ENCODE measurements around the gene ESPL1.

The ESPL1 gene

DNA sequence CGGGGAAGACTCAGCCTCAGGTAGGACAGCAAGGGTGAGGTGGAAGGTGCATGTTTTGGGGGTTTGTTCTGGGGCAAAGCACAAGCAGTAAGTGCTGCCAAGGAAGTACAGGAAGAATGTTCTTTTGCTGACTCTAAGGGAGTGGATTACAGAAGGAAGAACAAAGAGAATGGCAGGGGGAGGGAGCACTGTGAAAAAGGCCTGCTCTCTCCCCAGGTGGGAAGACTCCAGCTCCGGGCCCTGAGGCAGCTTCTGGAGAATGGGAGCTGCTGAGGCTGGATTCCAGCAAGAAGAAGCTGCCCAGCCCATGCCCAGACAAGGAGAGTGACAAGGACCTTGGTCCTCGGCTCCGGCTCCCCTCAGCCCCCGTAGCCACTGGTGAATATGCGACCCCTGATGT lies 20.2 kb downstream of the ESPL1 start:
- no peaks in the 10 kb centered on the region for H4K20me1 ChIP-seq (ENCODE audit: low read depth, low read length)
- no peaks in the 10 kb centered on the region for H3K27me3 ChIP-seq (ENCODE audit: low read length)
- no peak overlapping the region for H3K4me3 ChIP-seq (ENCODE audit: insufficient read depth, low read length, poor library complexity, severe bottlenecking)
- H2AFZ ChIP-seq (ENCODE audit: low read depth, low read length, severe bottlenecking), result no peak overlapping the region
- 0 out of 2 replicates have a peak, but pooled peaks cover under 1% of the 10 kb centered on the region for H3F3A ChIP-seq (ENCODE audit: insufficient read depth)
- H3K36me3 ChIP-seq (ENCODE audit: low read length), result peaks cover 19% of the 10 kb centered on the region
- no peak overlapping the region for H3K27ac ChIP-seq (ENCODE audit: low read depth, low read length)
- H3K9me3 ChIP-seq (ENCODE audit: insufficient read depth, low read length), result no peaks in the 10 kb centered on the region
- no peaks in the 10 kb centered on the region for H3K79me2 ChIP-seq (ENCODE audit: insufficient read depth, low read length)
- H3K9ac ChIP-seq (ENCODE audit: low read length), result no peak overlapping the region
- H3K9me2 ChIP-seq (replicated peaks; ENCODE audit: insufficient read depth, low read length), result no peaks in the 10 kb centered on the region
- H3K4me2 ChIP-seq (ENCODE audit: low read depth, low read length, poor library complexity, severe bottlenecking), result no peak overlapping the region
- TF ChIP-seq EZH2phosphoT487 (conservative IDR thresholded peaks at IDR 0.05; ENCODE audit: low read length), result no peak
- TF ChIP-seq, protein P1, sequence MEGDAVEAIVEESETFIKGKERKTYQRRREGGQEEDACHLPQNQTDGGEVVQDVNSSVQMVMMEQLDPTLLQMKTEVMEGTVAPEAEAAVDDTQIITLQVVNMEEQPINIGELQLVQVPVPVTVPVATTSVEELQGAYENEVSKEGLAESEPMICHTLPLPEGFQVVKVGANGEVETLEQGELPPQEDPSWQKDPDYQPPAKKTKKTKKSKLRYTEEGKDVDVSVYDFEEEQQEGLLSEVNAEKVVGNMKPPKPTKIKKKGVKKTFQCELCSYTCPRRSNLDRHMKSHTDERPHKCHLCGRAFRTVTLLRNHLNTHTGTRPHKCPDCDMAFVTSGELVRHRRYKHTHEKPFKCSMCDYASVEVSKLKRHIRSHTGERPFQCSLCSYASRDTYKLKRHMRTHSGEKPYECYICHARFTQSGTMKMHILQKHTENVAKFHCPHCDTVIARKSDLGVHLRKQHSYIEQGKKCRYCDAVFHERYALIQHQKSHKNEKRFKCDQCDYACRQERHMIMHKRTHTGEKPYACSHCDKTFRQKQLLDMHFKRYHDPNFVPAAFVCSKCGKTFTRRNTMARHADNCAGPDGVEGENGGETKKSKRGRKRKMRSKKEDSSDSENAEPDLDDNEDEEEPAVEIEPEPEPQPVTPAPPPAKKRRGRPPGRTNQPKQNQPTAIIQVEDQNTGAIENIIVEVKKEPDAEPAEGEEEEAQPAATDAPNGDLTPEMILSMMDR (IDR thresholded peaks at IDR 0.05; ENCODE audit: insufficient read depth, low read length, poor library complexity, severe bottlenecking), result no peak

DNA sequence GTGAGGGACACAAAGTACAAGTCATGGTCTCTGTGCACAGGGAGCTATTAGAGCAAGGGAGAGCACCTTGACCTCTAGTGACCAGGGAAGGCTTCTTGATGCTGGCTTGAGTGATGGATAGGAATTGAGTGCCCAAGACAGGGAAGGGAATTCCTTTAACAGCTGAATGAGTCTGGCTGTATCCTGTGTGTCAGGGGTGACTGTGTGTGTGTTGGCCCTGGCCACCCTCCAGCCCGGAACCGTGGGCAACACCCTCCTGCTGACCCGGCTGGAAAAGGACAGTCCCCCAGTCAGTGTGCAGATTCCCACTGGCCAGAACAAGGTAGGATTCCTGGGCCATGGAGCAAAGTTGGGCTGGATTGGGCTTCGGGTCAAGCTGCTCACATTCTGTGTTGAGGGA lies 21.8 kb downstream of the ESPL1 start:
- Histone ChIP-seq H3K4me2 (ENCODE audit: low read depth, low read length, poor library complexity, severe bottlenecking) (no peak overlapping the region), H3K36me3 (ENCODE audit: low read length) (peaks cover 11% of the 10 kb centered on the region; the same call in 1 of the 2 replicates), H3K4me3 (ENCODE audit: insufficient read depth, low read length, poor library complexity, severe bottlenecking) (no peak overlapping the region)

DNA sequence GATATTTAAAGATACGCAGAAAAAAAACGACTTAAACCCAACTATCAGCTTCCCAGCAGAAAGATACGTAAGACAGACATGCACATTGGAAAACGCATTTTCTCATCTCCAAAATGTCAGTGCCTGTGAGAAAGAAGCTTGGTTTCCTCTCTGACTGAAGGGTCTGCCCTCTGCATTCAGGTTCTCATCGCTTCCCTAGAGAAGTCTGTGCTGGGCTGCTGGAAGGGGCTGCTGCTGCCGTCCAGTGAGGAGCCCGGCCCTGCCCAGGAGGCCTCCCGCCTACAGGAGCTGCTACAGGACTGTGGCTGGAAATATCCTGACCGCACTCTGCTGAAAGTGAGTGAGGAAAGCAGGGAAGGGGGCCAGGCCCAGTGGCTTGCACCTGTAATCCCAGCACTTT lies 22.6 kb downstream of the ESPL1 start:
- Histone ChIP-seq H2AFZ (ENCODE audit: low read depth, low read length, severe bottlenecking) (no peak overlapping the region), H3K27ac (ENCODE audit: low read depth, low read length) (no peak overlapping the region), H3K9ac (ENCODE audit: low read length) (no peak overlapping the region), H3K27me3 (ENCODE audit: low read length) (no peaks in the 10 kb centered on the region), H4K20me1 (ENCODE audit: low read depth, low read length) (no peaks in the 10 kb centered on the region), H3F3A (ENCODE audit: insufficient read depth) (0 out of 2 replicates have a peak, but pooled peaks cover 4% of the 10 kb centered on the region), H3K9me3 (ENCODE audit: insufficient read depth, low read length) (no peaks in the 10 kb centered on the region), H3K79me2 (ENCODE audit: insufficient read depth, low read length) (peaks cover 3% of the 10 kb centered on the region), H3K4me3 (ENCODE audit: insufficient read depth, low read length, poor library complexity, severe bottlenecking) (no peak overlapping the region), H3K9me2 (replicated peaks; ENCODE audit: insufficient read depth, low read length) (no peaks in the 10 kb centered on the region), H3K4me2 (ENCODE audit: low read depth, low read length, poor library complexity, severe bottlenecking) (no peak overlapping the region), H3K36me3 (ENCODE audit: low read length) (peaks cover 11% of the 10 kb centered on the region; the same call in 1 of the 2 replicates)
- TF ChIP-seq, protein P1 (IDR thresholded peaks at IDR 0.05; ENCODE audit: insufficient read depth, low read length, poor library complexity, severe bottlenecking), result no peak
- TF ChIP-seq EZH2phosphoT487 (conservative IDR thresholded peaks at IDR 0.05; ENCODE audit: low read length), result no peak

More for the DNA sequence above, 21.8 kb downstream of the ESPL1 start:
- H3K9me2 ChIP-seq (replicated peaks; ENCODE audit: insufficient read depth, low read length), result no peaks in the 10 kb centered on the region
- H4K20me1 ChIP-seq (ENCODE audit: low read depth, low read length), result no peaks in the 10 kb centered on the region
- no peaks in the 10 kb centered on the region for H3K79me2 ChIP-seq (ENCODE audit: insufficient read depth, low read length)
- no peaks in the 10 kb centered on the region for H3K27me3 ChIP-seq (ENCODE audit: low read length)
- TF ChIP-seq, protein P1 (IDR thresholded peaks at IDR 0.05; ENCODE audit: insufficient read depth, low read length, poor library complexity, severe bottlenecking), result no peak
- TF ChIP-seq EZH2phosphoT487 (conservative IDR thresholded peaks at IDR 0.05; ENCODE audit: low read length), result no peak
- no peak overlapping the region for H3K9ac ChIP-seq (ENCODE audit: low read length)
- no peaks in the 10 kb centered on the region for H3K9me3 ChIP-seq (ENCODE audit: insufficient read depth, low read length)
- H3K27ac ChIP-seq (ENCODE audit: low read depth, low read length), result no peak overlapping the region
- H2AFZ ChIP-seq (ENCODE audit: low read depth, low read length, severe bottlenecking), result no peak overlapping the region
- H3F3A ChIP-seq (ENCODE audit: insufficient read depth), result 0 out of 2 replicates have a peak, but pooled peaks cover 1% of the 10 kb centered on the region
